ENCODE measurements around the gene NDRG3.
"Not testable (repeated sequence)": the region's sequence is repeated elsewhere in the genome, so short reads cannot be mapped to it uniquely, and the experiment has no call there.

The NDRG3 gene

GRCh38 chr20:36655004-36655403 is 90.9 kb downstream of the NDRG3 start:
- H3K9me3 Mint-ChIP-seq, result no peaks in the 10 kb centered on the region
- peaks cover 45% of the 10 kb centered on the region for H3K36me3 Mint-ChIP-seq (ENCODE audit: low read depth)
- no peak overlapping the region for H3K4me3 Mint-ChIP-seq
- H3K27ac Mint-ChIP-seq, result no peak overlapping the region
- H3K27me3 Mint-ChIP-seq, result no peaks in the 10 kb centered on the region
- DNase-seq, result no peak
- H3K4me1 Mint-ChIP-seq (ENCODE audit: low read depth), result peaks cover 18% of the 10 kb centered on the region

- Mint-ChIP-seq H3K9me3 (no peaks in the 10 kb centered on the region), H3K27ac (no peak overlapping the region)
Measured at GRCh38 chr20:36654506-36654905, 91.4 kb downstream of the NDRG3 start.

GRCh38 chr20:36653456-36653855 is 92.4 kb downstream of the NDRG3 start:
- H3K27ac Mint-ChIP-seq, result no peak overlapping the region
- no peak overlapping the region for H3K4me3 Mint-ChIP-seq
- no peaks in the 10 kb centered on the region for H3K9me3 Mint-ChIP-seq
- peaks cover 11% of the 10 kb centered on the region for H3K4me1 Mint-ChIP-seq (ENCODE audit: low read depth)
- peaks cover 44% of the 10 kb centered on the region for H3K36me3 Mint-ChIP-seq (ENCODE audit: low read depth)
- H3K27me3 Mint-ChIP-seq, result no peaks in the 10 kb centered on the region
- no peak for DNase-seq

More at GRCh38 chr20:36654506-36654905, 91.4 kb downstream of the NDRG3 start:
- H3K4me1 Mint-ChIP-seq (ENCODE audit: low read depth), result peaks cover 18% of the 10 kb centered on the region
- H3K27me3 Mint-ChIP-seq, result no peaks in the 10 kb centered on the region
- peaks cover 44% of the 10 kb centered on the region for H3K36me3 Mint-ChIP-seq (ENCODE audit: low read depth)
- no peak for DNase-seq
- no peak overlapping the region for H3K4me3 Mint-ChIP-seq

- peaks cover 41% of the 10 kb centered on the region for H3K36me3 Mint-ChIP-seq (ENCODE audit: low read depth)
Measured at GRCh38 chr20:36647196-36648121, 98.4 kb downstream of the NDRG3 start.

GRCh38 chr20:36646678-36647077 is 99.2 kb downstream of the NDRG3 start:
- DNase-seq, result no peak
- H3K27ac Mint-ChIP-seq, result peak overlapping the region; percentile 100
- no peaks in the 10 kb centered on the region for H3K9me3 Mint-ChIP-seq
- H3K27me3 Mint-ChIP-seq, result no peaks in the 10 kb centered on the region
- H3K4me3 Mint-ChIP-seq, result peak overlapping the region; percentile 92
- peaks cover 49% of the 10 kb centered on the region for H3K4me1 Mint-ChIP-seq (ENCODE audit: low read depth)
- H3K36me3 Mint-ChIP-seq (ENCODE audit: low read depth), result peaks cover 43% of the 10 kb centered on the region

More at GRCh38 chr20:36647196-36648121, 98.4 kb downstream of the NDRG3 start:
- peak overlapping the region; percentile 50 for H3K4me3 Mint-ChIP-seq
- DNase-seq, result no peak
- H3K4me1 Mint-ChIP-seq (ENCODE audit: low read depth), result peaks cover 42% of the 10 kb centered on the region
- H3K27me3 Mint-ChIP-seq, result no peaks in the 10 kb centered on the region
- H3K27ac Mint-ChIP-seq, result peak overlapping the region; percentile 100
- H3K9me3 Mint-ChIP-seq, result no peaks in the 10 kb centered on the region

GRCh38 chr20:36645998-36646397 is 99.9 kb downstream of the NDRG3 start, which contains the start of gene SLA2:
SLA2 (minus strand) TSS chr20:36646196; CDS start chr20:36641335, 4,861 bp downstream.
- Mint-ChIP-seq H3K27me3 (no peaks in the 10 kb centered on the region), H3K4me3 (peak within 1 kb of the TSS; percentile 92), H3K36me3 (ENCODE audit: low read depth) (peaks cover 45% of the 10 kb centered on the region), H3K4me1 (ENCODE audit: low read depth) (peaks cover 53% of the 10 kb centered on the region), H3K27ac (peak within 1 kb of the TSS; percentile 100), H3K9me3 (no peaks in the 10 kb centered on the region)
- DNase-seq, result peak; percentile 78

- H3K27ac Mint-ChIP-seq, result peak overlapping the region; percentile 100
- no peaks in the 10 kb centered on the region for H3K9me3 Mint-ChIP-seq
- H3K27me3 Mint-ChIP-seq, result no peaks in the 10 kb centered on the region
- peaks cover 53% of the 10 kb centered on the region for H3K4me1 Mint-ChIP-seq (ENCODE audit: low read depth)
- DNase-seq, result peak; percentile 48
- peak overlapping the region; percentile 92 for H3K4me3 Mint-ChIP-seq
- H3K36me3 Mint-ChIP-seq (ENCODE audit: low read depth), result peaks cover 51% of the 10 kb centered on the region
Measured at GRCh38 chr20:36645353-36645752, 100.5 kb downstream of the NDRG3 start.

GRCh38 chr20:36644706-36645095 is 101.2 kb downstream of the NDRG3 start:
- DNase-seq, result peak; percentile 62
- Mint-ChIP-seq H3K36me3 (ENCODE audit: low read depth) (peaks cover 57% of the 10 kb centered on the region), H3K4me1 (ENCODE audit: low read depth) (peaks cover 53% of the 10 kb centered on the region), H3K27me3 (no peaks in the 10 kb centered on the region), H3K4me3 (peak overlapping the region; percentile 92), H3K27ac (peak overlapping the region; percentile 100), H3K9me3 (no peaks in the 10 kb centered on the region)

- Mint-ChIP-seq H3K4me1 (ENCODE audit: low read depth) (peaks cover 54% of the 10 kb centered on the region), H3K36me3 (ENCODE audit: low read depth) (peaks cover 61% of the 10 kb centered on the region)
Measured at GRCh38 chr20:36644032-36644705, 101.7 kb downstream of the NDRG3 start.

GRCh38 chr20:36642136-36642535 is 103.8 kb downstream of the NDRG3 start:
- Mint-ChIP-seq H3K27me3 (no peaks in the 10 kb centered on the region), H3K9me3 (no peaks in the 10 kb centered on the region), H3K4me1 (ENCODE audit: low read depth) (peaks cover 56% of the 10 kb centered on the region), H3K36me3 (ENCODE audit: low read depth) (peaks cover 81% of the 10 kb centered on the region), H3K4me3 (peak overlapping the region; percentile 92), H3K27ac (peak overlapping the region; percentile 100)
- no peak for DNase-seq

More at GRCh38 chr20:36644032-36644705, 101.7 kb downstream of the NDRG3 start:
- DNase-seq, result peak; percentile 84
- no peaks in the 10 kb centered on the region for H3K27me3 Mint-ChIP-seq
- peak overlapping the region; percentile 92 for H3K4me3 Mint-ChIP-seq
- H3K9me3 Mint-ChIP-seq, result no peaks in the 10 kb centered on the region
- H3K27ac Mint-ChIP-seq, result peak overlapping the region; percentile 100

GRCh38 chr20:36641506-36641843 is 104.4 kb downstream of the NDRG3 start:
- peak overlapping the region; percentile 90 for H3K27ac Mint-ChIP-seq
- H3K36me3 Mint-ChIP-seq (ENCODE audit: low read depth), result peaks cover 87% of the 10 kb centered on the region
- H3K4me3 Mint-ChIP-seq, result no peak overlapping the region
- no peak for DNase-seq
- no peaks in the 10 kb centered on the region for H3K27me3 Mint-ChIP-seq
- H3K4me1 Mint-ChIP-seq (ENCODE audit: low read depth), result peaks cover 52% of the 10 kb centered on the region
- no peaks in the 10 kb centered on the region for H3K9me3 Mint-ChIP-seq

- not testable (repeated sequence) for H3K27me3 Mint-ChIP-seq, H3K9me3 Mint-ChIP-seq, DNase-seq, H3K4me3 Mint-ChIP-seq
- Mint-ChIP-seq H3K27ac (peak overlapping the region; percentile 29), H3K4me1 (ENCODE audit: low read depth) (peaks cover 35% of the 10 kb centered on the region), H3K36me3 (ENCODE audit: low read depth) (peaks cover 87% of the 10 kb centered on the region)
Measured at GRCh38 chr20:36638876-36639400, 107.0 kb downstream of the NDRG3 start.

GRCh38 chr20:36634342-36634741 is 111.5 kb downstream of the NDRG3 start:
- DNase-seq, result no peak
- no peaks in the 10 kb centered on the region for H3K27me3 Mint-ChIP-seq
- H3K4me1 Mint-ChIP-seq (ENCODE audit: low read depth), result peaks cover 37% of the 10 kb centered on the region
- peaks cover 92% of the 10 kb centered on the region for H3K36me3 Mint-ChIP-seq (ENCODE audit: low read depth)
- H3K9me3 Mint-ChIP-seq, result no peaks in the 10 kb centered on the region
- H3K4me3 Mint-ChIP-seq, result no peak overlapping the region
- H3K27ac Mint-ChIP-seq, result peak overlapping the region; percentile 86

GRCh38 chr20:36633285-36633772 is 112.6 kb downstream of the NDRG3 start:
- peaks cover 37% of the 10 kb centered on the region for H3K4me1 Mint-ChIP-seq (ENCODE audit: low read depth)
- H3K4me3 Mint-ChIP-seq, result no peak overlapping the region
- DNase-seq, result no peak
- peaks cover 92% of the 10 kb centered on the region for H3K36me3 Mint-ChIP-seq (ENCODE audit: low read depth)
- peak overlapping the region; percentile 95 for H3K27ac Mint-ChIP-seq
- H3K27me3 Mint-ChIP-seq, result no peaks in the 10 kb centered on the region
- no peaks in the 10 kb centered on the region for H3K9me3 Mint-ChIP-seq
